AG04449 (cell line): Measurements from ENCODE around the gene TLR3.

Experiments
- CTCF ChIA-PET: fragments of 350-600 bp; formaldehyde crosslinking; extraction: SDS; loops from one replicate; lab custom pipeline; 2021; ENCODE audit warnings: antibody characterized with exemption; lab: Yijun Ruan, JAX
- POLR2A ChIA-PET: fragments of 400-600, 350-600 bp; formaldehyde crosslinking; extraction: SDS; loops from one replicate; lab custom pipeline; 2020; ENCODE audit warnings: antibody characterized with exemption, inconsistent platforms; lab: Yijun Ruan, JAX
- DNase-seq: peaks from one replicate; pipeline ENCODE4 v3.0.0-alpha.2; 2010; ENCODE audit warnings: low read depth, low spot score
- H3K4me3 ChIP-seq: 2 replicates; pipeline ENCODE4 v1.5.1; 2011; ENCODE audit warnings: low read depth, mild to moderate bottlenecking, control low read depth, low read length
- CTCF ChIP-seq: IDR thresholded peaks from one replicate; pipeline ENCODE4 v1.5.1; 2011; ENCODE audit warnings: mild to moderate bottlenecking, moderate library complexity, low read length, control low read depth, inconsistent platforms; ENCODE audit not compliant: insufficient read depth; ENCODE audit errors: missing control alignments

The TLR3 gene

GRCh38 chr4:186121057-186121456, 52.1 kb downstream of the TLR3 start:
- no peak for TF ChIP-seq CTCF
- no peak for DNase-seq
- ChIA-PET CTCF (no interaction called here), POLR2A (no interaction called here)
- no peak overlapping the region for H3K4me3 ChIP-seq

- CTCF ChIA-PET: no interaction called here
- no peak for TF ChIP-seq CTCF
- H3K4me3 ChIP-seq: no peak overlapping the region
- POLR2A ChIA-PET: no interaction called here
- no peak for DNase-seq
Observed at GRCh38 chr4:186128842-186129241, 59.9 kb downstream of the TLR3 start.

GRCh38 chr4:186131935-186132334, 63.0 kb downstream of the TLR3 start:
- ChIA-PET CTCF (interaction anchor here (1.8 kb wide), 1 partner anchor 15 kb away, joined by 4 read pairs; no protein-coding TSS in a partner anchor), POLR2A (no interaction called here)
- DNase-seq: no peak
- no peak overlapping the region for H3K4me3 ChIP-seq
- TF ChIP-seq CTCF: no peak

- peak; percentile 19 for TF ChIP-seq CTCF
- ChIA-PET CTCF (interaction anchor here (0.9 to 1.8 kb wide), 2 partner anchors 15 to 64 kb away, joined by 3 to 4 read pairs; partner anchors contain the start of gene TLR3), POLR2A (no interaction called here)
- H3K4me3 ChIP-seq: no peak overlapping the region
- no peak for DNase-seq
Observed at GRCh38 chr4:186132577-186133242, 63.8 kb downstream of the TLR3 start.

GRCh38 chr4:186134257-186134656, 65.3 kb downstream of the TLR3 start:
- CTCF ChIA-PET: interaction anchor here (0.6 kb wide), 1 partner anchor 66 kb away, joined by 3 read pairs; no protein-coding TSS in a partner anchor
- no peak for DNase-seq
- POLR2A ChIA-PET: no interaction called here
- no peak for TF ChIP-seq CTCF
- no peak overlapping the region for H3K4me3 ChIP-seq

GRCh38 chr4:186134861-186135260, 65.9 kb downstream of the TLR3 start:
- ChIA-PET CTCF (no interaction called here), POLR2A (no interaction called here)
- DNase-seq: no peak
- TF ChIP-seq CTCF: no peak
- no peak overlapping the region for H3K4me3 ChIP-seq
